Naive B cell (primary cell): ENCODE measurements around the gene LDLRAD3. TPM values are rescaled to one million over a fixed set of nuclear protein-coding genes. Genes with fewer than 3 reads are reported as not detected.
A peak's percentile ranks its signal among the peaks of the same experiment; 100 is the strongest.

Source experiments
- ATAC-seq, 2 donors: fragments of 150-1000 bp; cut with Tn5 transposase; 2 replicates each; pipeline ENCODE4 v1.10.0; 2021; ENCODE audit warnings: low read depth in 2 of 2, mild to moderate bottlenecking in 2 of 2, moderate library complexity in 2 of 2
- DNase-seq: peaks from one replicate; pipeline ENCODE4 v3.0.0; 2022
- H3K27ac Mint-ChIP-seq, 6 donors: one replicate each; pipeline ENCODE4 v1.8.0; 2020 to 2022; ENCODE audit warnings: mild to moderate bottlenecking in 6 of 6, mixed read lengths in 6 of 6, moderate library complexity in 5 of 6, inconsistent platforms in 2 of 6
- H3K27me3 Mint-ChIP-seq, 3 donors: one replicate each; pipeline ENCODE4 v1.8.0; 2021 to 2022; ENCODE audit warnings: mixed read lengths in 3 of 3, mild to moderate bottlenecking in 1 of 3
- H3K36me3 Mint-ChIP-seq, 2 donors: one replicate each; pipeline ENCODE4 v1.8.0; 2020 to 2022; ENCODE audit warnings: mixed read lengths in 2 of 2, inconsistent platforms in 1 of 2, mild to moderate bottlenecking in 1 of 2
- H3K4me1 Mint-ChIP-seq, 3 donors: one replicate each; pipeline ENCODE4 v1.8.0; 2020 to 2022; ENCODE audit warnings: mixed read lengths in 3 of 3, inconsistent platforms in 1 of 3, mild to moderate bottlenecking in 1 of 3, moderate library complexity in 1 of 3
- H3K4me3 Mint-ChIP-seq, 8 donors: one replicate each; pipeline ENCODE4 v1.8.0; 2020 to 2022; ENCODE audit warnings: mild to moderate bottlenecking in 8 of 8, mixed read lengths in 8 of 8, moderate library complexity in 8 of 8, inconsistent platforms in 2 of 8
- H3K9me3 Mint-ChIP-seq, 7 donors: one replicate each; pipeline ENCODE4 v1.8.0; 2020 to 2022; ENCODE audit warnings: mixed read lengths in 7 of 7, mild to moderate bottlenecking in 5 of 7, inconsistent platforms in 2 of 7, moderate library complexity in 1 of 7
- polyA plus RNA-seq, 6 donors: library from polyadenylated mRNA; unstranded; fragments of 300-500 nt; fragmentation: Illumina TruSeq; gene quantifications; one replicate each; pipeline ENCODE4 v1.2.3, GENCODE V29; 2021; ENCODE audit warnings: low read depth in 6 of 6

Gene LDLRAD3
- polyA plus RNA-seq, 6 donors from 2014 or later: 0.17 to 0.27 TPM; not detected in 4

GRCh38 chr11:36060926-36061325 is 117.1 kb downstream of the LDLRAD3 start:
- no peak overlapping the region for H3K4me3 Mint-ChIP-seq
- H3K9me3 Mint-ChIP-seq: peaks cover 8 to 31% (median 13%) of the 10 kb centered on the region in 7 donors
- H3K4me1 Mint-ChIP-seq: peaks cover 0 to 7% (median 0%) of the 10 kb centered on the region in 3 donors
- peaks cover 20 to 36% (median 29%) of the 10 kb centered on the region in 3 donors for H3K27me3 Mint-ChIP-seq
- no peak for ATAC-seq
- no peak for DNase-seq
- H3K36me3 Mint-ChIP-seq: peaks cover 6 to 18% of the 10 kb centered on the region in 2 donors
- peak overlapping the region in 1 of 6 donors; percentile 42 for H3K27ac Mint-ChIP-seq

GRCh38 chr11:36061471-36061870 is 117.6 kb downstream of the LDLRAD3 start:
- Mint-ChIP-seq H3K36me3 (peaks cover 6 to 22% of the 10 kb centered on the region in 2 donors), H3K9me3 (peaks cover 8 to 36% (median 17%) of the 10 kb centered on the region in 7 donors), H3K27me3 (peaks cover 20 to 38% (median 31%) of the 10 kb centered on the region in 3 donors), H3K4me1 (peaks cover 0 to 7% (median 0%) of the 10 kb centered on the region in 3 donors), H3K27ac (peak overlapping the region in 1 of 6 donors; percentile 42), H3K4me3 (no peak overlapping the region)
- ATAC-seq (no peak), DNase-seq (no peak)

DNA sequence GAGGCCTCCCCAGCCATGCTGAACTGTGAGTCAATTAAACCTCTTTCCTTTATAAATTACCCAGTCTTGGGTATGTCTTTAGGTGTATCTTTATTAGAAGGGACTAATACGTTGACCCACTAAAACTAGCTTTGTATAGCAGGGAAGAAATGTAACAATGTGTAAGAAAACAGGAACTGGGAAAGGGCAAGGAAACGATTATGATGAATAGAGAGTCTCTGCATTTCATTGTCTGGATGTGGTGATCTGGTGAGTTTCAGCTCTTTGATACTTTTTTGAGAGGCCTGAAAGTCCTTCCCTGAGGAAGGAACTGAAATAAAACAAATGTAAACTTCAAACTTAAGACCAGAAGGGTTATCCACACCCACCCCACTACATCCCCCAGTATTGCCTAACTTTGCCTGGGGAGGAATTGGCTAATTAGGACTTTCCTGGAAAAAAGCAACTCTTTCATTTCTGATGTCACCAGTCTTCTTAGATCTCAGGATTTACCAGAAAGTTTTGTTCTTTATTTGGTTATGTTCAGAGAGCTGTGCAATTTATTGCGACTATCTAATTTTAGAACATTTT is 119.0 kb downstream of the LDLRAD3 start:
- no peak for ATAC-seq
- peaks cover 6 to 28% of the 10 kb centered on the region in 2 donors for H3K36me3 Mint-ChIP-seq
- H3K4me1 Mint-ChIP-seq: peaks cover 0 to 7% (median 0%) of the 10 kb centered on the region in 3 donors
- peaks cover 20 to 38% (median 30%) of the 10 kb centered on the region in 3 donors for H3K27me3 Mint-ChIP-seq
- peaks cover 14 to 49% (median 24%) of the 10 kb centered on the region in 7 donors for H3K9me3 Mint-ChIP-seq
- H3K27ac Mint-ChIP-seq: no peak overlapping the region
- DNase-seq: no peak
- no peak overlapping the region for H3K4me3 Mint-ChIP-seq

GRCh38 chr11:36065436-36065835 is 121.6 kb downstream of the LDLRAD3 start:
- Mint-ChIP-seq H3K9me3 (peaks cover 9 to 47% (median 17%) of the 10 kb centered on the region in 7 donors), H3K4me1 (peaks cover 0 to 7% (median 0%) of the 10 kb centered on the region in 3 donors)

DNA sequence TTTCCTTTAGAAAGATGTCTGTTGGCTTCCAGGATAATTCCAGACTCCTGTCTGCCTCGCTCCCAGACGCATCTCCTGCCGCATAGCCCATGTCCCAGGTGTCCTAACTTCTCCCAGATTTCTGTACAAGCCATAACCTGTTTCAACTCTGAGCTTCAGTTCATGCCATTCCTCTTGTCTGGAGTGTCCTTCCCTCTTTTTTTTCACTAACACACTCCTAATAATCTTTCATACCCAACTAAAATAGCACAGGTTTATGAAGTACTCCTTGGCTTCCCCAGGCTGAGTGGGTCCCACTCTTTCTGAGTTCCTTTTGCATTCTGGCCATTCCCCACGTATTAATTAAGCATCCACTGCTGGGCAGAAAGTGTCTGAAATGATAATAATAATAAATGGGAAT is 123.0 kb downstream of the LDLRAD3 start:
- Mint-ChIP-seq H3K27ac (no peak overlapping the region), H3K9me3 (peaks cover 9 to 47% (median 14%) of the 10 kb centered on the region in 7 donors), H3K36me3 (peaks cover 0 to 11% of the 10 kb centered on the region in 2 donors)

More at GRCh38 chr11:36065436-36065835, 121.6 kb downstream of the LDLRAD3 start:
- Mint-ChIP-seq H3K4me3 (no peak overlapping the region), H3K36me3 (peaks cover 0 to 11% of the 10 kb centered on the region in 2 donors), H3K27ac (no peak overlapping the region), H3K27me3 (peaks cover 7 to 21% (median 18%) of the 10 kb centered on the region in 3 donors)
- ATAC-seq (no peak), DNase-seq (no peak)

DNA sequence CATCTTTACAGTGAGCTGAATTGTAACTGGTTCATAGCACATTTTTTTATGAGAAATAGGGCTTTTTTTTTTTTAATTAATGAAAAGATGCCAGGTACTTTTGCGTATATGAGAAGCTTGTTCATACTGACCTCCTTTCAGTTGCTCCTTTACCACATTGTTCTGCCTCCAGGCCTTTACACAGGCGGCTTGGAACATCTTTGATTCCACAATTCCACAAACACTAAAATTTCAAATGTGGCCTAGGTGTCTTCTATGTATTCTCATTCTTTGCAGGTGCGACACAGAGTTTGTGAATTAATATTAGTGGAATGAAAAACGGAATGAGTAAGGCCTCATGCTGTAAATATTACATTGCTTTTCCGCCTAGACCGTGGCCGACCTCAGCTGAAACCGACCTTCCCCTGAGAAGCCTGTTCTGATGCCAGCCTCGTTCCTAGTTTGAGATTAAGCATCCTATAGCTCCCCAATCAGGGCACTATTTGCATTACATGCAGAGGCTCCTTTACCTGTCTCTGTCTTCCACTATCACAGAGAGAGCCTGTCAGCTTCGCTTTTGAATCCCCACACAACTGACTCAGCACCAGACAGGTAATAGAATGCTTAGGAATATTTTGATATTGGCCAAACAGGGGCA is 125.8 kb downstream of the LDLRAD3 start:
- H3K9me3 Mint-ChIP-seq: peaks cover 6 to 29% (median 13%) of the 10 kb centered on the region in 7 donors
- peaks cover 0 to 11% of the 10 kb centered on the region in 2 donors for H3K36me3 Mint-ChIP-seq
- DNase-seq (no peak), ATAC-seq (no peak)
- no peak overlapping the region for H3K4me3 Mint-ChIP-seq
- no peak overlapping the region for H3K27ac Mint-ChIP-seq
- peaks cover 13 to 31% (median 29%) of the 10 kb centered on the region in 3 donors for H3K27me3 Mint-ChIP-seq
- H3K4me1 Mint-ChIP-seq: no peaks in the 10 kb centered on the region

More for the DNA sequence above, 123.0 kb downstream of the LDLRAD3 start:
- Mint-ChIP-seq H3K4me1 (no peaks in the 10 kb centered on the region), H3K27me3 (peaks cover 12 to 26% (median 21%) of the 10 kb centered on the region in 3 donors), H3K4me3 (no peak overlapping the region)
- no peak for ATAC-seq
- no peak for DNase-seq

GRCh38 chr11:36070213-36070953 is 126.5 kb downstream of the LDLRAD3 start:
- DNase-seq (no peak), ATAC-seq (no peak)
- Mint-ChIP-seq H3K4me1 (no peaks in the 10 kb centered on the region), H3K4me3 (no peak overlapping the region), H3K27me3 (peaks cover 18 to 29% (median 24%) of the 10 kb centered on the region in 3 donors), H3K36me3 (peaks cover 0 to 11% of the 10 kb centered on the region in 2 donors), H3K9me3 (peaks cover 6 to 26% (median 12%) of the 10 kb centered on the region in 7 donors), H3K27ac (no peak overlapping the region)

GRCh38 chr11:36070954-36071330 is 127.1 kb downstream of the LDLRAD3 start:
- peaks cover 6 to 32% (median 12%) of the 10 kb centered on the region in 7 donors for H3K9me3 Mint-ChIP-seq

GRCh38 chr11:36071917-36072500 is 128.1 kb downstream of the LDLRAD3 start:
- ATAC-seq (no peak), DNase-seq (no peak)
- no peak overlapping the region for H3K4me3 Mint-ChIP-seq
- peaks cover under 1 to 29% (median 3%) of the 10 kb centered on the region in 7 donors for H3K9me3 Mint-ChIP-seq
- no peaks in the 10 kb centered on the region for H3K4me1 Mint-ChIP-seq
- peaks cover 0 to 2% of the 10 kb centered on the region in 2 donors for H3K36me3 Mint-ChIP-seq
- no peak overlapping the region for H3K27ac Mint-ChIP-seq
- H3K27me3 Mint-ChIP-seq: peaks cover 15 to 24% (median 21%) of the 10 kb centered on the region in 3 donors

More at GRCh38 chr11:36070954-36071330, 127.1 kb downstream of the LDLRAD3 start:
- no peak overlapping the region for H3K4me3 Mint-ChIP-seq
- DNase-seq (no peak), ATAC-seq (no peak)
- H3K27ac Mint-ChIP-seq: no peak overlapping the region
- no peaks in the 10 kb centered on the region for H3K4me1 Mint-ChIP-seq
- H3K27me3 Mint-ChIP-seq: peaks cover 23 to 29% (median 23%) of the 10 kb centered on the region in 3 donors
- peaks cover 0 to 11% of the 10 kb centered on the region in 2 donors for H3K36me3 Mint-ChIP-seq

GRCh38 chr11:36073411-36074203 is 129.7 kb downstream of the LDLRAD3 start:
- Mint-ChIP-seq H3K27me3 (peaks cover 13 to 24% (median 18%) of the 10 kb centered on the region in 3 donors), H3K4me1 (no peaks in the 10 kb centered on the region), H3K4me3 (no peak overlapping the region), H3K9me3 (peaks cover 0 to 17% (median 0%) of the 10 kb centered on the region in 7 donors), H3K36me3 (no peaks in the 10 kb centered on the region), H3K27ac (no peak overlapping the region)
- no peak for ATAC-seq
- no peak for DNase-seq

- Mint-ChIP-seq H3K9me3 (peaks cover 0 to 13% (median 0%) of the 10 kb centered on the region in 7 donors), H3K4me3 (no peak overlapping the region), H3K4me1 (no peaks in the 10 kb centered on the region), H3K27ac (no peak overlapping the region), H3K27me3 (peaks cover 13 to 24% (median 16%) of the 10 kb centered on the region in 3 donors), H3K36me3 (no peaks in the 10 kb centered on the region)
- no peak for DNase-seq
- ATAC-seq: no peak
These were observed 131.1 kb downstream of the LDLRAD3 start for GRCh38 chr11:36074941-36075431.

- Mint-ChIP-seq H3K36me3 (no peaks in the 10 kb centered on the region), H3K4me3 (no peak overlapping the region), H3K9me3 (peaks cover 0 to 14% (median under 1%) of the 10 kb centered on the region in 7 donors), H3K27me3 (peaks cover 7 to 21% (median 8%) of the 10 kb centered on the region in 3 donors), H3K27ac (no peak overlapping the region), H3K4me1 (no peaks in the 10 kb centered on the region)
- ATAC-seq (no peak), DNase-seq (no peak)
These were observed 133.5 kb downstream of the LDLRAD3 start for GRCh38 chr11:36077368-36077767.
